IMR-90 (cell line): ENCODE results near the gene SLC17A9. TPM values are rescaled to one million over a fixed set of nuclear protein-coding genes. Genes with fewer than 3 reads are reported as not detected.

Source experiments
- ATAC-seq: fragments of 200-7000 bp; cut with Tn5 transposase; 2 replicates; pipeline ENCODE4 v1.9.1; 2020; ENCODE audit warnings: low read depth, mild to moderate bottlenecking, moderate library complexity
- BruUV-seq: library from RNA; stranded (reverse); fragments of 400-500 nt; replicated peaks from 2 replicates; lab custom pipeline; 2021; lab: Mats Ljungman, UMichigan
- CTCF ChIA-PET: fragments of 300-600 bp; formaldehyde crosslinking; extraction: SDS; loops from one replicate; lab custom pipeline; 2021; ENCODE audit warnings: antibody characterized with exemption; lab: Yijun Ruan, JAX
- POLR2A ChIA-PET: fragments of 300-600 bp; sonication (Branson Sonifier 250); formaldehyde crosslinking; loops from one replicate; lab custom pipeline; 2022; ENCODE audit warnings: antibody characterized with exemption; ENCODE audit not compliant: unreplicated experiment; lab: Charles Lee
- DNase-seq: peaks from one replicate; pipeline ENCODE4 v3.0.0; 2013
- H2AFZ ChIP-seq: replicated peaks from 2 replicates; pipeline ENCODE3; 2013; ENCODE audit warnings: low read length, mild to moderate bottlenecking; ENCODE audit not compliant: poor library complexity
- H2AK5ac ChIP-seq: 2 replicates; pipeline ENCODE4 v1.6.1; 2013; ENCODE audit warnings: low read depth, low read length, inconsistent platforms
- H2AK9ac ChIP-seq: replicated peaks from 2 replicates; pipeline ENCODE3; 2013; ENCODE audit warnings: mild to moderate bottlenecking, low read depth, low read length, moderate library complexity; ENCODE audit not compliant: poor library complexity
- H2BK120ac ChIP-seq: 2 replicates; pipeline ENCODE4 v1.6.1; 2013; ENCODE audit warnings: low read depth, low read length, inconsistent platforms
- H2BK15ac ChIP-seq: 3 replicates; pipeline ENCODE4 v1.6.1; 2013; ENCODE audit warnings: low read depth, low read length, inconsistent platforms
- H2BK20ac ChIP-seq: 2 replicates; pipeline ENCODE4 v1.6.1; 2013; ENCODE audit warnings: low read depth, mild to moderate bottlenecking, inconsistent platforms, low read length, moderate library complexity
- H2BK5ac ChIP-seq: 2 replicates; pipeline ENCODE4 v1.6.1; 2013; ENCODE audit warnings: mild to moderate bottlenecking, low read depth, low read length, inconsistent platforms; ENCODE audit not compliant: poor library complexity, severe bottlenecking
- H3K14ac ChIP-seq: replicated peaks from 2 replicates; pipeline ENCODE4 v1.6.1; 2013; ENCODE audit warnings: low read depth, low read length, inconsistent platforms
- H3K18ac ChIP-seq: 2 replicates; pipeline ENCODE4 v1.6.1; 2013; ENCODE audit warnings: low read depth, low read length, control low read depth
- H3K23ac ChIP-seq: 2 replicates; pipeline ENCODE4 v1.6.1; 2013; ENCODE audit warnings: low read depth, low read length, inconsistent platforms
- H3K27ac ChIP-seq: 2 replicates; pipeline ENCODE4 v1.5.1; 2013; ENCODE audit warnings: mild to moderate bottlenecking, control low read depth, low read length; ENCODE audit not compliant: insufficient read depth
- H3K27me3 ChIP-seq: 2 replicates; pipeline ENCODE4 v1.6.1; 2013; ENCODE audit warnings: low read length; ENCODE audit not compliant: control insufficient read depth, insufficient read depth
- H3K36me3 ChIP-seq: 2 replicates; pipeline ENCODE4 v1.6.1; 2013; ENCODE audit warnings: low read length, mixed read lengths; ENCODE audit not compliant: control insufficient read depth, insufficient read depth
- H3K4ac ChIP-seq: 2 replicates; pipeline ENCODE4 v1.6.1; 2013; ENCODE audit warnings: low read depth, low read length, inconsistent platforms
- H3K4me1 ChIP-seq: 2 replicates; pipeline ENCODE4 v1.6.1; 2013; ENCODE audit warnings: low read length, mixed read lengths; ENCODE audit not compliant: control insufficient read depth, insufficient read depth
- H3K4me2 ChIP-seq: 2 replicates; pipeline ENCODE4 v1.6.1; 2013; ENCODE audit warnings: low read depth, mild to moderate bottlenecking, control low read depth, low read length, moderate library complexity
- H3K4me3 ChIP-seq: 2 replicates; pipeline ENCODE4 v1.5.1; 2013; ENCODE audit warnings: low read depth, mild to moderate bottlenecking, control low read depth, low read length, moderate library complexity; ENCODE audit not compliant: insufficient read depth
- H3K56ac ChIP-seq: 2 replicates; pipeline ENCODE4 v1.6.1; 2013; ENCODE audit warnings: low read length, inconsistent platforms; ENCODE audit not compliant: insufficient read depth; ENCODE audit errors: extremely low read depth
- H3K79me1 ChIP-seq, 2 experiments: 2 replicates each; pipeline ENCODE4 v1.6.1; 2013; ENCODE audit warnings: low read length in 2 of 2, inconsistent platforms in 1 of 2, low read depth in 1 of 2
- H3K9ac ChIP-seq: 2 replicates; pipeline ENCODE4 v1.6.1; 2013; ENCODE audit warnings: low read depth, low read length, control low read depth
- H3K9me1 ChIP-seq: 2 replicates; pipeline ENCODE4 v1.6.1; 2013; ENCODE audit warnings: low read length, inconsistent platforms; ENCODE audit not compliant: insufficient read depth
- H3K9me3 ChIP-seq: 2 replicates; pipeline ENCODE4 v1.6.1; 2013; ENCODE audit warnings: low read length; ENCODE audit not compliant: control insufficient read depth, insufficient read depth
- H4K20me1 ChIP-seq: 2 replicates; pipeline ENCODE4 v1.6.1; 2013; ENCODE audit warnings: low read length, inconsistent platforms; ENCODE audit not compliant: insufficient read depth
- H4K5ac ChIP-seq: 2 replicates; pipeline ENCODE4 v1.6.1; 2013; ENCODE audit warnings: mild to moderate bottlenecking, low read depth, low read length, control low read depth
- H4K8ac ChIP-seq, 2 experiments: 2 replicates each; pipeline ENCODE4 v1.6.1; 2013; ENCODE audit warnings: low read depth in 2 of 2, low read length in 2 of 2, control low read depth in 1 of 2, inconsistent platforms in 1 of 2
- H4K91ac ChIP-seq: 2 replicates; pipeline ENCODE4 v1.6.1; 2013; ENCODE audit warnings: low read depth, low read length, inconsistent platforms; ENCODE audit not compliant: insufficient read depth
- BHLHE40 ChIP-seq: fragments of 150-350 bp; IDR thresholded peaks from 2 replicates; pipeline ENCODE4 v1.6.1; 2016; ENCODE audit warnings: mild to moderate bottlenecking, low read depth, low read length
- CEBPB ChIP-seq: IDR thresholded peaks from 2 replicates; pipeline ENCODE4 v1.6.1; 2012; ENCODE audit warnings: low read depth, low read length, improper control_type of control experiment
- CHD1 ChIP-seq: IDR thresholded peaks from 2 replicates; pipeline ENCODE4 v1.6.1; 2012; ENCODE audit warnings: low read depth, low read length, improper control_type of control experiment
- FOS ChIP-seq: fragments of 150-350 bp; IDR thresholded peaks from 2 replicates; pipeline ENCODE4 v1.6.1; 2016; ENCODE audit warnings: low read depth, low read length
- MAZ ChIP-seq: IDR thresholded peaks from 2 replicates; pipeline ENCODE4 v1.6.1; 2012; ENCODE audit warnings: low read depth, mild to moderate bottlenecking, low read length, improper control_type of control experiment, moderate library complexity, borderline replicate concordance
- POLR2A ChIP-seq: IDR thresholded peaks from 2 replicates; pipeline ENCODE4 v1.6.1; 2012; ENCODE audit warnings: mild to moderate bottlenecking, low read depth, low read length
- RAD21 ChIP-seq: IDR thresholded peaks from 2 replicates; pipeline ENCODE4 v1.6.1; 2012; ENCODE audit warnings: low read length, improper control_type of control experiment
- RFX5 ChIP-seq: IDR thresholded peaks from 2 replicates; pipeline ENCODE4 v1.8.0; 2012; ENCODE audit warnings: low read depth, mild to moderate bottlenecking, low read length, moderate library complexity
- SMC3 ChIP-seq: fragments of 150-350 bp; IDR thresholded peaks from 2 replicates; pipeline ENCODE4 v1.6.1; 2016; ENCODE audit warnings: low read depth, mild to moderate bottlenecking, antibody characterized with exemption, low read length, moderate library complexity
- WGBS, 2 experiments: methylation state at CpG; one replicate each; pipeline versions ENCODE4 v1.1.5 to v1.1.7; 2013; ENCODE audit warnings: missing lambda C conversion rate in 2 of 2; ENCODE audit not compliant: insufficient read length in 1 of 2; ENCODE audit errors: extremely low coverage in 2 of 2; 5-methylcytosine and 5-hydroxymethylcytosine counted together
- dilution Hi-C: fragments of 300-500 bp; cut with HindIII; formaldehyde crosslinking; loops from one replicate; pipeline ENCODE4 v1.14.3; 2018; ENCODE audit warnings: low sequenced_read_pairs; ENCODE audit not compliant: unreplicated experiment
- in situ Hi-C: fragments of 300-500 bp; cut with MboI; formaldehyde crosslinking; loops from 3 replicates; pipeline ENCODE4 v1.14.3; 2019; ENCODE audit warnings: low sequenced_read_pairs, inconsistent platforms, mixed read lengths
- intact Hi-C: fragments of 100-400 bp; cut with micrococcal nuclease; formaldehyde crosslinking; loops from 2 replicates; pipeline ENCODE4 v1.10.0; 2022
- polyA plus RNA-seq, 3 experiments: library from polyadenylated mRNA; depleted of rRNA; stranded (reverse); fragments of >200 nt; gene quantifications; 2 replicates each; pipeline ENCODE4 v1.2.3, GENCODE V29; 2012; ENCODE audit warnings: low replicate concordance in 1 of 3
- total RNA-seq: library from RNA; depleted of rRNA; stranded (reverse); fragments of >200 nt; gene quantifications from 2 replicates; pipeline ENCODE4 v1.2.3, GENCODE V29; 2012
- TF ChIP-seq, protein P1 (sequence below): conservative IDR thresholded peaks from 2 replicates; pipeline ENCODE4 v1.5.1; 2012; ENCODE audit warnings: mild to moderate bottlenecking, low read depth, low read length, improper control_type of control experiment
- TF ChIP-seq, protein P2 (sequence below): fragments of 150-350 bp; IDR thresholded peaks from 2 replicates; pipeline ENCODE4 v1.6.1; 2016; ENCODE audit warnings: low read depth, mild to moderate bottlenecking, low read length, moderate library complexity, borderline replicate concordance
- TF ChIP-seq, protein P3 (sequence below): fragments of 150-350 bp; IDR thresholded peaks from 2 replicates; pipeline ENCODE4 v1.6.1; 2017; ENCODE audit warnings: mild to moderate bottlenecking, antibody characterized with exemption, low read length, low read depth

The SLC17A9 gene
- total and polyA plus RNA-seq, 2 of the 4 experiments (the other 2 are of a cell fraction): 2.2 to 14.4 TPM

DNA sequence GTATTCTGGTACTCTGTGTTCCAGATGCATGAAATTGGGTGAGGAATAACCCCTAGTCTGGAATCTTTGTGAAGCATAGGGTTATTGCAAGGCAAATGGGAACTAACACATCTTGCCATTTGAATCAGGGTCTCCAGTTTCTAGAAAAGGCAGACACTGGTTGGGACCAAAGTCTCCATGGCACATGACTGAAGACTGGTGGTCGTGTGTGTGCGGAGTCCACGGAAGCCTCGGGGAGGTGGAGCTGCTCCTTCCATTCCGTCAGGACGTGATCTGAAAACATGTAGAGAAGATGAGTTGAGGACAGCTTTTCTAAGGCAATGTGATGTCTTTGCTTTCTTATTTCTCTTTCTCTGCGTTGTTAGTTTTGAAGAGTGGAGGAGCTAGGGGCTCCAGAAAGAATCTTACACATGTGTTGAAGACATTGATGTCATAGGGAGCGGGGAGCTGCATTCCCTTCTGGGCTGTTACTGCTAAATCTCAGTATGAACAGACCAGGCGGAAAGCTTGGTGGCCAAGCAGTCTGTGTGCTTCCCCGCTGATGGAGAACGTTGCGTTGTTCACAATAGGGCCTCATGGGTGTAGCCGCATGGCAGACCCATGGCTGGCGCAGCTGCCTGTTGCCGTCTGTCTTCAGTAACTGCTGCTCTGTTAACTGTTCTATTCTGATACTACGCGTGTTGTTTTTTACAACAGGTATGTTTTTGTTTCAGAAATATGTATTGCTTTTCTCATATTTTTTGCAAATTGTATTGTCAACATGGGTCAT lies 4.8 kb upstream of the SLC17A9 start (continued):
- TF ChIP-seq FOS: no peak

DNA sequence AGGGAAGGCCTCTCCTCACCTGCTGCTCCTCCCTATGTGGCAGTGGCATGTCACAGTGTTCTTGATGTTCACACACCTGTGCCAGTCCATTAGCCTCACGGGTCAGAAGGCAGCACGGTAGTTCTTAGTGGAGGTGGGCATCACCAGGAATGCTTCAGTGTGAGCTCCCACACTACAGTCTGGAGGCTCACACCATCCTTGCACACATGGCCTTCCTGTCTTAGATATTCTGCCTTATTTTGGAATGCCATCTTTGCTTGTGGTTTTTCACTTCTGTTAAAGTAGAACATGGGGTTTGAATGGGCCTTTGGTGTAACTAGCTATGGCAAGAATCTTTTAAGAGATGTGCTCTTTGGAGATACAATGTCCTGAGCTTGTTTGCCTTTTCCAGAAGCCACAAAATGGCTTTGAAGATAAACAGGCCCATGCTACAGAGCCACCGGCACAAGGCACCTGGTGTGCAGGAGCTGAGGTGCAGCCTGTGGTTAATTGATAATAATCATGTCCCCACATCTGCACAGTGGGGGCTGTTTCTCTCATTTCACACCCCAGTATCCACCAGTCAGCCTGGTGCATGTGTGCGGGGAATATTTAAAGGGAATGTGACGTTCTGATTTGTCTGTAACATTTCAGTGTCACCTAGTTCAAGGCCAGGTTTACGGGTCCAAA lies 3.2 kb upstream of the SLC17A9 start:
- Histone ChIP-seq H3K56ac (no peak overlapping the region), H4K5ac (no peak overlapping the region), H3K27me3 (no peaks in the 10 kb centered on the region), H2AK9ac (no peak overlapping the region), H3K9me3 (peaks cover 2% of the 10 kb centered on the region; the same call in 1 of the 2 replicates), H3K4me3 (no peak overlapping the region), H2BK120ac (no peak overlapping the region), H3K4ac (no peak overlapping the region), H3K14ac (no peak overlapping the region), H2BK20ac (no peak overlapping the region), H4K91ac (no peak overlapping the region), H3K23ac (no peak overlapping the region), H3K9me1 (peaks cover 8% of the 10 kb centered on the region; the same call in 1 of the 2 replicates), H2BK5ac (no peak overlapping the region), H3K4me1 (peaks cover 5% of the 10 kb centered on the region), H3K79me1 (peaks cover 18 to 43% of the 10 kb centered on the region in 2 experiments; a peak in 3 of 4 replicates), H3K18ac (no peak overlapping the region), H2BK15ac (no peak overlapping the region), H2AFZ (no peak overlapping the region), H3K36me3 (peaks cover 50% of the 10 kb centered on the region), H3K4me2 (no peak overlapping the region), H4K8ac (no peak overlapping the region), H4K20me1 (peaks cover 21% of the 10 kb centered on the region), H3K9ac (no peak overlapping the region), H3K27ac (no peak overlapping the region), H2AK5ac (no peak overlapping the region)
- dilution Hi-C loops: no loop called here
- BruUV-seq: no TSS peak
- intact Hi-C loops: no loop called here
- POLR2A ChIA-PET: no interaction called here
- DNase-seq: no peak
- ATAC-seq: no peak
- in situ Hi-C loops: no loop called here
- CTCF ChIA-PET: no interaction called here
- 86% methylated on average over 2 of the region's 6 CpGs; no CpG with 5 or more reads in 1 of the 2 experiments for WGBS, 2 experiments
- TF ChIP-seq RFX5 (no peak), CEBPB (no peak), RAD21 (no peak), CHD1 (no peak), BHLHE40 (no peak), SMC3 (no peak), POLR2A (no peak), MAZ (no peak)
- TF ChIP-seq, protein P1, sequence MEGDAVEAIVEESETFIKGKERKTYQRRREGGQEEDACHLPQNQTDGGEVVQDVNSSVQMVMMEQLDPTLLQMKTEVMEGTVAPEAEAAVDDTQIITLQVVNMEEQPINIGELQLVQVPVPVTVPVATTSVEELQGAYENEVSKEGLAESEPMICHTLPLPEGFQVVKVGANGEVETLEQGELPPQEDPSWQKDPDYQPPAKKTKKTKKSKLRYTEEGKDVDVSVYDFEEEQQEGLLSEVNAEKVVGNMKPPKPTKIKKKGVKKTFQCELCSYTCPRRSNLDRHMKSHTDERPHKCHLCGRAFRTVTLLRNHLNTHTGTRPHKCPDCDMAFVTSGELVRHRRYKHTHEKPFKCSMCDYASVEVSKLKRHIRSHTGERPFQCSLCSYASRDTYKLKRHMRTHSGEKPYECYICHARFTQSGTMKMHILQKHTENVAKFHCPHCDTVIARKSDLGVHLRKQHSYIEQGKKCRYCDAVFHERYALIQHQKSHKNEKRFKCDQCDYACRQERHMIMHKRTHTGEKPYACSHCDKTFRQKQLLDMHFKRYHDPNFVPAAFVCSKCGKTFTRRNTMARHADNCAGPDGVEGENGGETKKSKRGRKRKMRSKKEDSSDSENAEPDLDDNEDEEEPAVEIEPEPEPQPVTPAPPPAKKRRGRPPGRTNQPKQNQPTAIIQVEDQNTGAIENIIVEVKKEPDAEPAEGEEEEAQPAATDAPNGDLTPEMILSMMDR: no peak
- TF ChIP-seq, protein P2, sequence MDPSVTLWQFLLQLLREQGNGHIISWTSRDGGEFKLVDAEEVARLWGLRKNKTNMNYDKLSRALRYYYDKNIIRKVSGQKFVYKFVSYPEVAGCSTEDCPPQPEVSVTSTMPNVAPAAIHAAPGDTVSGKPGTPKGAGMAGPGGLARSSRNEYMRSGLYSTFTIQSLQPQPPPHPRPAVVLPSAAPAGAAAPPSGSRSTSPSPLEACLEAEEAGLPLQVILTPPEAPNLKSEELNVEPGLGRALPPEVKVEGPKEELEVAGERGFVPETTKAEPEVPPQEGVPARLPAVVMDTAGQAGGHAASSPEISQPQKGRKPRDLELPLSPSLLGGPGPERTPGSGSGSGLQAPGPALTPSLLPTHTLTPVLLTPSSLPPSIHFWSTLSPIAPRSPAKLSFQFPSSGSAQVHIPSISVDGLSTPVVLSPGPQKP: no peak
- TF ChIP-seq, protein P3, sequence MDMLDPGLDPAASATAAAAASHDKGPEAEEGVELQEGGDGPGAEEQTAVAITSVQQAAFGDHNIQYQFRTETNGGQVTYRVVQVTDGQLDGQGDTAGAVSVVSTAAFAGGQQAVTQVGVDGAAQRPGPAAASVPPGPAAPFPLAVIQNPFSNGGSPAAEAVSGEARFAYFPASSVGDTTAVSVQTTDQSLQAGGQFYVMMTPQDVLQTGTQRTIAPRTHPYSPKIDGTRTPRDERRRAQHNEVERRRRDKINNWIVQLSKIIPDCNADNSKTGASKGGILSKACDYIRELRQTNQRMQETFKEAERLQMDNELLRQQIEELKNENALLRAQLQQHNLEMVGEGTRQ: no peak
